MCF 10A (cell line): ENCODE results near the gene C9orf85. TPM values are rescaled to one million over a fixed set of nuclear protein-coding genes. Genes with fewer than 3 reads are reported as not detected.

Experiments used
- BruUV-seq: library from RNA; stranded (reverse); fragments of 400-500 nt; replicated peaks from 2 replicates; lab custom pipeline; 2021; lab: Mats Ljungman, UMichigan
- CTCF ChIA-PET: fragments of 300-600 bp; sonication (Branson Sonifier 250); formaldehyde crosslinking; extraction: SDS; loops from one replicate; lab custom pipeline; 2021; ENCODE audit warnings: antibody characterized with exemption, inconsistent platforms; lab: Yijun Ruan, JAX
- POLR2A ChIA-PET: fragments of 300-600, 350-650 bp; sonication (Branson Sonifier 250); formaldehyde crosslinking; extraction: SDS; loops from one replicate; lab custom pipeline; 2020; ENCODE audit warnings: antibody characterized with exemption, inconsistent platforms; lab: Yijun Ruan, JAX
- DNase-seq: peaks from one replicate; pipeline ENCODE4 v3.0.0-alpha.2; 2018; ENCODE audit not compliant: unreplicated experiment
- H3K27ac Mint-ChIP-seq: one replicate; pipeline ENCODE4 v1.8.0; 2022; ENCODE audit warnings: mild to moderate bottlenecking, low read depth, mixed read lengths; ENCODE audit not compliant: unreplicated experiment
- H3K27me3 Mint-ChIP-seq: one replicate; pipeline ENCODE4 v1.8.0; 2022; ENCODE audit warnings: mixed read lengths; ENCODE audit not compliant: insufficient read depth, unreplicated experiment
- H3K36me3 Mint-ChIP-seq: one replicate; pipeline ENCODE4 v1.8.0; 2022; ENCODE audit warnings: mild to moderate bottlenecking, moderate library complexity, mixed read lengths; ENCODE audit not compliant: insufficient read depth, unreplicated experiment
- H3K4me1 Mint-ChIP-seq: one replicate; pipeline ENCODE4 v1.8.0; 2022; ENCODE audit warnings: mixed read lengths; ENCODE audit not compliant: insufficient read depth, unreplicated experiment
- H3K4me3 Mint-ChIP-seq: one replicate; pipeline ENCODE4 v1.8.0; 2022; ENCODE audit warnings: mild to moderate bottlenecking, moderate library complexity, mixed read lengths; ENCODE audit not compliant: unreplicated experiment
- H3K9me3 Mint-ChIP-seq: one replicate; pipeline ENCODE4 v1.8.0; 2022; ENCODE audit warnings: mixed read lengths; ENCODE audit not compliant: unreplicated experiment
- intact Hi-C: fragments of 100-400 bp; cut with micrococcal nuclease; formaldehyde crosslinking; loops from 2 replicates; pipeline ENCODE4 v1.14.1; 2022
- total RNA-seq: library from RNA; stranded (reverse); gene quantifications from 2 replicates; pipeline ENCODE4 v1.2.3, GENCODE V29; 2022
- TF ChIP-seq, protein P1 (sequence below): fragments of 200-600 bp; IDR thresholded peaks from one replicate; pipeline ENCODE4 v1.8.0; 2022; ENCODE audit warnings: antibody characterized with exemption, mild to moderate bottlenecking; ENCODE audit not compliant: unreplicated experiment

C9orf85 gene
- total RNA-seq, 1 experiment from 2014 or later: 19.6 TPM

- CTCF ChIA-PET: interaction anchor here (1.1 kb wide), 1 partner anchor 27 kb away, joined by 3 read pairs; no protein-coding TSS in a partner anchor
- DNase-seq: no peak
- Mint-ChIP-seq H3K4me1 (no peaks in the 10 kb centered on the region), H3K27me3 (no peaks in the 10 kb centered on the region), H3K4me3 (no peak overlapping the region), H3K36me3 (peaks cover 13% of the 10 kb centered on the region), H3K9me3 (peaks cover 26% of the 10 kb centered on the region), H3K27ac (no peak overlapping the region)
- intact Hi-C loops: no loop called here
- BruUV-seq: no TSS peak
- TF ChIP-seq, protein P1, sequence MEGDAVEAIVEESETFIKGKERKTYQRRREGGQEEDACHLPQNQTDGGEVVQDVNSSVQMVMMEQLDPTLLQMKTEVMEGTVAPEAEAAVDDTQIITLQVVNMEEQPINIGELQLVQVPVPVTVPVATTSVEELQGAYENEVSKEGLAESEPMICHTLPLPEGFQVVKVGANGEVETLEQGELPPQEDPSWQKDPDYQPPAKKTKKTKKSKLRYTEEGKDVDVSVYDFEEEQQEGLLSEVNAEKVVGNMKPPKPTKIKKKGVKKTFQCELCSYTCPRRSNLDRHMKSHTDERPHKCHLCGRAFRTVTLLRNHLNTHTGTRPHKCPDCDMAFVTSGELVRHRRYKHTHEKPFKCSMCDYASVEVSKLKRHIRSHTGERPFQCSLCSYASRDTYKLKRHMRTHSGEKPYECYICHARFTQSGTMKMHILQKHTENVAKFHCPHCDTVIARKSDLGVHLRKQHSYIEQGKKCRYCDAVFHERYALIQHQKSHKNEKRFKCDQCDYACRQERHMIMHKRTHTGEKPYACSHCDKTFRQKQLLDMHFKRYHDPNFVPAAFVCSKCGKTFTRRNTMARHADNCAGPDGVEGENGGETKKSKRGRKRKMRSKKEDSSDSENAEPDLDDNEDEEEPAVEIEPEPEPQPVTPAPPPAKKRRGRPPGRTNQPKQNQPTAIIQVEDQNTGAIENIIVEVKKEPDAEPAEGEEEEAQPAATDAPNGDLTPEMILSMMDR: no peak
- POLR2A ChIA-PET: no interaction called here
Observed at GRCh38 chr9:71966601-71967000, 55.2 kb downstream of the C9orf85 start.

- H3K9me3 Mint-ChIP-seq: peaks cover 26% of the 10 kb centered on the region
- BruUV-seq: no TSS peak
- no peaks in the 10 kb centered on the region for H3K27me3 Mint-ChIP-seq
- DNase-seq: no peak
- POLR2A ChIA-PET: interaction anchor here (1.0 kb wide), 1 partner anchor 41 kb away, joined by 3 read pairs; no protein-coding TSS in a partner anchor
- H3K4me1 Mint-ChIP-seq: no peaks in the 10 kb centered on the region
- intact Hi-C loops: no loop called here
- TF ChIP-seq, protein P1: no peak
- CTCF ChIA-PET: interaction anchor here (0.6 to 2.5 kb wide), 3 partner anchors 11 to 1056 kb away, joined by 4 to 7 read pairs (median 4); no protein-coding TSS in a partner anchor
- no peak overlapping the region for H3K27ac Mint-ChIP-seq
- H3K36me3 Mint-ChIP-seq: peaks cover 23% of the 10 kb centered on the region
- no peak overlapping the region for H3K4me3 Mint-ChIP-seq
Observed at GRCh38 chr9:71968541-71969090, 57.2 kb downstream of the C9orf85 start.

DNA sequence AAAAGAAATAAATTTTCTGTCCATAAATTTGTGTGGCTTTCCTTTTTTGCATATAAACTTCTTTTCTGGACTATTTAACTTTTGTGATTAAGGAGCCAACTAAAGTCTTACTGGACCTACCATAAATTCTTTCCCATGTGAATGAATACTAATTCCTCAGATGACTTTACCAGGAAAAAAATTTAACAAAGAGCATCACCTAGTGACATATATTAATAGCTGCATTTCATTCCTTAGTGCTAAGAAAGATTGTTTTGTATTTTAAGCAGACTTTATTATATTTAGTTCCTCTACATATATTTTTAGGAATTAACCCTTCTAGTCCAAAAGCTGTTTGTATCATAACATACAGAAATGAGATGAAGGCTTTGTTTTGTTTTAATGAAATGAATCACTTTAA lies 64.4 kb downstream of the C9orf85 start:
- H3K9me3 Mint-ChIP-seq: no peaks in the 10 kb centered on the region
- ChIA-PET CTCF (interaction anchor here (0.7 to 2.5 kb wide), 9 partner anchors 49 to 1863 kb away, joined by 3 to 13 read pairs (median 3); no protein-coding TSS in a partner anchor), POLR2A (interaction anchor here (0.6 to 1.0 kb wide), 5 partner anchors 40 to 1344 kb away, joined by 3 to 5 read pairs (median 3); no protein-coding TSS in a partner anchor)
- H3K27me3 Mint-ChIP-seq: no peaks in the 10 kb centered on the region
- TF ChIP-seq, protein P1: no peak
- peaks cover 26% of the 10 kb centered on the region for H3K36me3 Mint-ChIP-seq
- no peak overlapping the region for H3K27ac Mint-ChIP-seq
- H3K4me1 Mint-ChIP-seq: no peaks in the 10 kb centered on the region
- DNase-seq: peak; percentile 2
- H3K4me3 Mint-ChIP-seq: no peak overlapping the region
- no TSS peak for BruUV-seq
- intact Hi-C loops: loop anchor here (2.0 kb wide), 1 partner anchor 169 kb away; no protein-coding TSS in a partner anchor

DNA sequence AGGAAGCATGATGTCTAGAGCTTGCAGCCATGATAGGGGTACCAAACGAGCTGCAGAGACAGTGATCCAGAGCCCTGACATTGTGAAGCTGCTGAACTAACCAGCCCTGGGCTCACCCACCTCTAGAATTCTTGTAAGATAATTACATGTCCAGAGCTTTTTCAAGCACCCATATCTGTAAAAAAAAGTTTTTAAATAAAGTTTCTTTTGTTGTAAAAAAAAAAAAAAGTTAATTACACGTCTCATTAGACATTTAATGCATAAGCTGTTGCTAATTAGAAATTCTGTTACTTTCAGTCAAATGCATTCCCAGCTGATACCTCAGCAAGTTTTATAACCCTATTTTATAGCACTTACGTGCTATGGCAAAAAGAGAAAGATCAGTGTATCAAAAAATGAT lies 65.6 kb downstream of the C9orf85 start:
- ChIA-PET POLR2A (interaction anchor here (0.6 kb wide), 1 partner anchor 55 kb away, joined by 3 read pairs; no protein-coding TSS in a partner anchor), CTCF (interaction anchor here (0.6 to 2.5 kb wide), 8 partner anchors 11 to 170 kb away, joined by 3 to 13 read pairs (median 4); no protein-coding TSS in a partner anchor)
- intact Hi-C loops: loop anchor here (2.0 kb wide), 1 partner anchor 170 kb away; no protein-coding TSS in a partner anchor

More for the DNA sequence above, 65.6 kb downstream of the C9orf85 start:
- no peak for DNase-seq
- Mint-ChIP-seq H3K4me1 (no peaks in the 10 kb centered on the region), H3K36me3 (peaks cover 26% of the 10 kb centered on the region), H3K9me3 (no peaks in the 10 kb centered on the region), H3K27me3 (no peaks in the 10 kb centered on the region), H3K4me3 (no peak overlapping the region), H3K27ac (no peak overlapping the region)
- no TSS peak for BruUV-seq
- TF ChIP-seq, protein P1: no peak
